Embryonic facial prominence (tissue), 1 donor: ENCODE measurements around the gene NAA25.
"Not testable (repeated sequence)": the region's sequence is repeated elsewhere in the genome, so short reads cannot be mapped to it uniquely, and the experiment has no call there.

Source experiments
- DNase-seq: peaks from one replicate; pipeline ENCODE4 v3.0.0-alpha.2; 2016; ENCODE audit errors: extremely low spot score

The NAA25 gene

DNA sequence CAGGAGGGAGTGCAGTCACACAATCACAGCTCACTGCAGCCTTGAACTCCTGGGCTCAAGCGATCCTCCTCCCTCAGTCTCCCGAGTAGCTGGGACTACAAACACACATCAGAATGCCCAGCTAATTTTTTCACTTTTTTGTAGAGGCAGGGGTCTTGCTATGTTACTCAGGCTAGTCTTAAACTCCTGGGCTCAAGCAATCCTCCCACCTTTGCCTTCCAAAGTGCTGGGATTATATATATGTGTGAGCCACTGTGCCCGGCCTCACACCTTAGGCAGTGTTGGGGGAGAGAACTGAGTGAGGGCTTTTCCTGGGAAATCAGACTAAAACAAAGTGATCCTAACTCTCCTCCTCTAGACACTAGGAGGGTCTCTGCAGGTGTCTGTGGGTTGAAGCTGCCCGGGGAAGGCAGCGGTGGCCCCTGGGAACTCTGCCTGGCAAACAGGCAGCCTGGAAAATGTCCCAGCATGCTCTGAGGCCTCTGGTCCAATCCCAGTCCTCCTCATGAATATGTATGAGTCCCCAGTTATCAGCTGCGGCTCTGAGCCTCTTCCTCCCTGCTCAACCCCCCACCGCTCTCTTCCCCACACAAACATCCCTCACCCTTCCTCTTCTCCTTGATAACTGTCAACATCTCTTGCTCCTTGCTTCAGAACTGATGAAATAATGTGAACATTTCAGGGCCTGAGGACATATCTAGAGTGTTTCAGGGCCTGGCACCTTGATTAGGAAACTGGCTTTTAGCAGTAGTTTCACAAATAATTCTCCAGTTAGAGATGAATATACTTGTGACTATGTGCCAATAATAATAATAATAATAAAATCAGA lies 7.9 kb upstream of the NAA25 start:
- DNase-seq, result no peak

DNA sequence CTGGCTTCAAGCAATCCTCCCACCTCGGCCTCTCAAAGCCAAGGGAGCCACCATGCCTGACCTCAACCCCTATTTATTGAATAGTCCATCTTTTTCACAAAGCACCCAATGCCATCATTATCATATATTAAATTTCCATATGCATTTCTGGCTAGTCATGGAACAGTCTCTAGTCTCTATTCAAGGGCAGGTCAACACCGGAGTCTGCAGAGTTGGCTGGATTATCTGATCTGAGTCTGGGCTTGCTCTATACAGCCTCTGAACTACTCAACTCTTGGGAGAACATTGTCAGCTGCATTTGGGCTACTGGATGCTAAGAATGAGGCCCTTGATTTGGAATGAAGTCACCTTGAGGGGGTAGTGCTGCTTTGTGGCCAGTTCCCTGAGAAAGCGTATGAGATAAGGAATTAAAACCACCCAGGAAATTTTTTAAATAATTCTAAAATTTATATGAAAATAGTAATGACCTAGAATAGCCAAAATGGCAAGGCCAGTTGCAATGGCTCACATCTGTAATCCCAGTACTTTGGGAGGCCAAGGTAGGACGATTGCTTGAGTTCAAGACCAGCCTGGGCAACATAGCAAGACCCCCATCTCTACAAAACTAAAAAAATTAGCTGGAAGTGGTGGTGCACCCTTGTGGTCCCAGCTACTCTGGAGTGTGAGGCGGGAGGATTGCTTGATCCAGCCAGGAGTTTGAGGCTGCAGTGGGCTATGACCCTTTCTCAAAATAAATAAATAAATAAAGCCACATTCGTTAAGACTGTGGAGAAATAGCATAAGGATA lies 6.9 kb upstream of the NAA25 start:
- no peak for DNase-seq

DNA sequence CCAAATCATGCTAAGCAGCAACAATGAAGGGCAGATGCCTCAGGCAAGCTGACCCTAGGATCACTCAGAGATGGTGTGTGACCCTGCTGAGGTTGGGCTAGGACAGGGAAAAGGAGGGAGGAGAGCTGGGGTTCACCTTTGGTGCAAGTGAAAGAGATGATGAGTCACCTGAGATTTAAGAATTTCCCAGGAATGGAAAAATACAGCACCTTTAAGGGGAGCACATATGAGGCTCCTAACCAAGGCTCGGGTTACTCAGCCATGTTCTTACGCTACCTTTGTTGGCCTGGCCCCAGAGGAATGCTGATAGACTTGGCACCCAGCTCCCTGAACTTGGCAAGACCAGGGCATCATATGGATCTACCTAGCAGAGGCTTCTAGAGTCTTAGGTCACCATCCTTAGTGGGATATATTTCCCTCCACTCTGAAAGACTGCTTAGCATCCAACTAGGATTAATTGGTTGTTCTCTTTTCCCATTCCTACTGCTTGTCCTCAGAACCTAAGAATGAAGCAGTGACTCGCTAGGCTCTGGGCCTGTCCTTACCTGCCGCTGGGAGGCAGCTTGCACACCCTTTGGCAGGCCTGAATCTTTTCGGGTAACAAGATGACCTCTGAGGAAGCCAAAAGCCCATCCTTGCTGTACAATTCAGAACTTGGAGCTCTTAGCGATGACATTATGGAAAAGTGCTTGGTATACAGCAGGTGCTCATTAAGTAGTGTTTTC lies 4.0 kb upstream of the NAA25 start:
- DNase-seq, result no peak

DNA sequence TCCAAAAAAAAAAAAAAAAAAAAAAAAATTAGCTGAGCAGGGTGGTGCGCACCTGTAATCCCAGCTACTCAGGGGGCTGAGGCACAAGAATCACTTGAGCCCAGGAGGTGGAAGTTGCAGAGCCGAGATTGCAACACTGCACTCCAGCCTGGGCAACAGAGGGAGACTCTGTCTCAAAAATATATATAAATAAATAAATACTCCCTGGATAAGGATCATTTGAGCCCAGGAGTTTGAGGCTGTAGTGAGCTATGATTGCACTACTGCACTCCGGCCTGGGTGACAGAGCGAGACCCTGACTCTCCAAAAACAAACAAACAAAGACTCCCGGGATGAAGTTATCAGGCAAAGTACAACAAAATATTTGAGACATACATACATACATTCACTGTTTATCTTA lies 3.3 kb upstream of the NAA25 start:
- no peak for DNase-seq

DNA sequence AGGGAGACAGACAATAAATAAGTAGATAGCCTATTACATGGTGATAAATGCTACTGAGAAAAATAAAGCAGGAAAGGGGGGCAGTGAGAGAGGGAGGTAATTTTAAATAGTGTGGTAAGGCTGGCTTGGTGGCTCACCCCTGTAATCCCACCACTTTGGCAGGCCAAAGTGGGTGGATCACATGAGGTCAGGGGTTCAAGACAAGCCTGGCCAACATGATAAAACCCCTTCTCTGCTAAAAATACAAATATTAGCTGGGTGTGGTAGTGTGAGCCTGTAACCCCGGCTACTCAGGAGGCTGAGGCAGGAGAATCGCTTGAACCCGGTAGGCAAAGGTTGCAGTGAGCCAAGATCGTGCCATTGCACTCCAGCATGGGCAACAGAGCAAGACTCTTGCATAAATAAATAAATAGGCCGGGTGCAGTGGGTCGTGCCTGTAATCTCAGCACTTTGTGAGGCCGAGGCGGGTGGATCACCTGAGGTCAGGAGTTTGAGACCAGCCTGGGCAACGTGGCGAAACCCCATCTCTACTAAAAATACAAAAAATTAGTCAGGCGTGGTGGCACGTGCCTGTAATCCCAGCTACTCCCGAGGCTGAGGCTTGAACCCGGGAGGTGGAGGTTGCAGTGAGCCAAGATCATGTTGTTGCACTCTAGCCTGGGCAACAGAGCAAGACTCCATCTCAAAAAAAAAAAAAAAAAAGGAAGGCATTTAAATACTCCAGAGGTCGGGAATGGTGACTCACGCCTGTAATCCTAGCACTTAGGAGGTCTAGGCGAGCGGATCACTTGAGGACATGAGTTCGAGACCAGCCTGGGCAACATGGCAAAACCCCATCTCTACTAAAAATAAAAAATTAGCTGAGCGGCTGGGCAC lies 2.4 kb upstream of the NAA25 start:
- DNase-seq, result not testable (repeated sequence)

DNA sequence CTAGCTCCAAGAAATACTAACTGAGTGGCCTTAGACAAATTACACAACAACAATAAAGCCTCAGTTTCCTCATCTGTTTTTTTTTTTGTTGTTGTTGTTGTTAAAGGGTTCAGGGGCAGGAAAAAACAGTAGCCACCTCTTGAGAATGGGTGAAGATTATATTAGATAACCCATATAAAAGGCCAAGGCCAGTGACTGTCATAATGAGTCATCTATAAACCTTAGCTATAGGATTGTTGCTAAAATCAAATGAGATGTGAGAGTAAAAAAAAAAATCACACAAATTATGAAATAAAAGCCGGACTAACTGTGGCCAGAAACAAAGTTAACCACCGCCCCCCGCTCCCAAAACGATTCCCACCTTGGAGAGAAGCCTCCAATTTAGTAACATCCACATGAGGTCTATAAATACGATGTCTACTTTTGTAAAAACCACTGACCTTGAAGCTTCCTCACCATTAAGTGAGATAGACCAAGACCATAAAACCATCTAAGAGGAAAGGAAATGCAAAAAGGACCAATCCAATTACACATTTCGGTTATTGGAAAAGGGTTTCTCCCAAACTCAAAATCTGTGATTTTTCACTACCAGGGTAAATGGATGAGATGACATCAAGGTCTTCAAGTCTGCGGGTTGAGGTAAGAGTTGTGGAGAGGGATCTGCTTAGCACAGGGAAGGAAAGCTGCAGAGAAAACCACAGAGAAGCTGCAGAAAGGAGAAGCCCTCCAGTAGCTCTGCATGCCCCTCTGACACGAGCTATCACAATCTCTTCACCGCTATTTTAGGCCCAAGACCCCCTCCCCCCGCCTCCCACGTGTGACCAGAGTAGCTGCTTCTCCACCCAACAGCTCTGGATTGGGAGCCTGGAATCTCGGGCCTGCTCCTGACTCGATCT lies 1.0 kb downstream of the NAA25 start:
- no peak for DNase-seq

DNA sequence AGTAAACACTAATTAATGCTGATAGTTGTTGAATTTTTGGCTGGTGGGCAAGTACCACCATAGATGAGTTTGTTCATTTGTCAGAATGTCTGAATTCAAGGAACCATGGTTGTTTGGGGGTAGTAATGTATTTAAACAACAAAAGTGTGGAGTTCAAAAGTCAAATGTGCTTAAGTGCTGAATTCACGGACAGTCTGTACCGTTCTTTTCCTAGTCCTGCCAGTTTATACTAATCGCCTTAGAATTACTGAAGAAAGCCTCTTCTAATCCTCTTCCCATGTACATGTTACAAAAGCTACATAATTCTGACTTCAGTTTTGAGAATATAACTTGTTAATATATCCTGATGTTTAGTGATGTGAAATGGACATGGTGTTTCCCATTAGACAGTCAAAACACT lies 2.7 kb downstream of the NAA25 start:
- DNase-seq, result no peak

DNA sequence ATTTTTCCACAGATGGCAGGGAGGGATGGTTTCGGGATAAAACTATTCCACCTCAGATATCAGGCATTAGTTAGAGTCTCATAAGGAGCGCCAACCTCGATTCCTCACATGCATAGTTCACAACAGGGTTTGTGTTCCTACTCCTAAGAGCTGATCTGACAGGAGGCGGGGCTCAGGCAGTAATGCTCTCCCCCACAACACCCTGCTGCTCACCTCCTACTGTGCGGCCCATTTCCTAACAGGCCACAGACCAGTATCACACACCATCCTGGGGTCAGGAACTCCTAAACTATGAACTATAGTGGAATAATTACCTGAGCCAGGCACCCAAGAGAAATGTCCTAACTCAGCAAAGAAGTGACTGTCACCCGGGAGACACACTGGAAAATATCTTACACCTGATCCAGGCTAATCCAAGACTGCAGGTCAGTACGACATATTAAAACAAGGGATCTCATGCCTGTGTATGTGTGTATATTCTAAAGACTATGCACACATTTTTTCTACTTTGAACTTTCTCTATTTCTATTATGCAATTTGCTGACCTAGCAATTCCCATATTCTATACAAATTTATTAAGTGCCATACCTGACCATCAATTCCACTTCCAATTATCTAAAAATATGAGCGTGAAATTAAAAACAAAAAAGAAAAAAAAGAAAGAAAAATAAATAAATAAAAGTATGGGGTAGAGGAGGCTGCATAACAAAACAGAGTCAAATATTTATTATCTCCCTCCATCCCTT lies 4.7 kb downstream of the NAA25 start:
- no peak for DNase-seq

DNA sequence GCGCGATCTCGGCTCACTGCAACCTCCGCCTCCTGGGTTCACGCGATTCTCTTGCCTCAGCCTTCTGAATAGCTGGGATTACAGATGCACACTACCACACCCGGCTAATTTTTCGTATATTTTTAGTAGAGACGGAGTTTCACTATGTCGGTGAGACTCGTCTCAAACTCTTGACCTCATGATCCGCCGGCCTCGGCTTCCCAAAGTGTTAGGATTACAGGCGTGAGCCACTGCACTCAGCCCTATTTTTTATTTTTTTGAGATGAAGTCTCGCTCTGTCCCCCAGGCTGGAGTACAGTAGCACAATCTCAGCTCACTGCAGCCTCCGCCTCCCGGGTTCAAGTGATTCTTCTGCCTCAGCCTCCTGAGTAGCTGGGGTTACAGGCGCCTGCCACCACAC lies 5.8 kb downstream of the NAA25 start:
- not testable (repeated sequence) for DNase-seq

DNA sequence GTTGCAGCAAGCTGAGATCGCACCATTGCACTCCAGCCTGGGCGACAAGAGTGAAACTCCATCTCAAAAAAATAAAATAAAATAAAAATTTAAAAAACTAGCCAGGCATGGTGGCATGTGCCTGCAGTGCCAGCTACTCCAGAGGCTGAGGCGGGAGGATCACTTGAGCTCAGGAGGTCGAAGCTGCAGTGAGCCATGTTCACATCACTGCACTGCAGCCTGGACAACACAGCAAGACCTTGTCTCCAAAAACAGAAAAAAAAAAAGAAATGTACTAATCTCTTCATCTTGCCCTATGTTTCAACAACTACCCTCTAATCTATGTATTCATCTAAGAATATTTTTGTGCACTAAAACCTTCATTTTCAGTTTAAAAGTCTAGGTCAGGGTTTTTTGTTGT lies 6.5 kb downstream of the NAA25 start:
- no peak for DNase-seq

DNA sequence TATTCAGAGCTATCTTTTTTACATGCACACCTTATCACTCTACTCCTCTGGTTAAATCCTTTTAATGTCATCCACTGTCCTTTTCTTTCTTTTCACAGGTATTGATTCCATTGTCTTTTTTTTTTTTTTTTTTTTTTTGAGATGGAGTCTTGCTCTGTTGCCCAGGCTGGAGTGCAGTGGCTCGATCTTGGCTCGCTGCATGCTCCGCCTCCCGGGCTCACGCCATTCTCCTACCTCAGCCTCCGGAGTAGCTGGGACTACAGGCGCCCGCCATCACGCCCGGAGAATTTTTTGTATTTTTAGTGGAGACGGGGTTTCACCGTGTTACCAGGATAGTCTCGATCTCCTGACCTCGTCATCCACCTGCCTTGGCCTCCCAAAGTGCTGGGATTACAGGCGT lies 8.1 kb downstream of the NAA25 start:
- not testable (repeated sequence) for DNase-seq

DNA sequence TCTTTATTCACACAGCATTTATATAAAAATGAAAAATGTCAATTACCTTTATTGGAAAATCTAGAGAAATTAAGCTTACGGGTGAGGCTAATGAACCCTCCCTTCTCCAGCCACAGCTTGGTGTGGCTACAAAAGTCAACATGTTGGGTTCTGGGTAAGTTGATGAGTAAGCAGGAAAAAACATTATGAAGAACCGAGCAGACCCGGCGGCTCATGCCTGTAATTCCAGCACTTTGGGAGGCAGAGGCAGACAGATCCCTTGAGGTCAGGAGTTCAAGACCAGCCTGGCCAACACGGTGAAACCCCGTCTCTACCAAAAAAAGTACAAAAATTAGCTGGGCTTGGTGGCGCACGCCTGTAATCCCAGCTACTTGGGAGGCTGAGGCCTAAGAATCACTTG lies 10.9 kb downstream of the NAA25 start:
- no peak for DNase-seq

DNA sequence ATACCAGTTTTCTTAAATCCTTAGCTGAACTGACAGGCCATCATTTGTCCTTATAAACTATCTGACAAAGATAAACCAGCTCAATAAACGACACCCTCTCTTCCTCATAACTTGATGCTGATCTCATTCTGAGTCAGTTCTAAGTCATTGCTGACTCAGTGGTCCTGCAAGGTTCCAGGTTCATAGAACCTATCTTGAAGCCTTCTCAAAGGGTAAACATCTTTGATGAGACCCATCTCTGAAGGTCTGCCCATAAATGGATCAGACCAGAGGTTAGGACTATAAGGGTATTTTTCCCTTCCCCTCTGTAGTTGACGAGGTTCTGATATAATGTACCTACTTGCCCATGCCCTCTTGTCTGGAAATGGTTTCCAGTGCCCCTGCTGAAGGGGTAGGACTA lies 11.9 kb downstream of the NAA25 start:
- DNase-seq, result no peak

DNA sequence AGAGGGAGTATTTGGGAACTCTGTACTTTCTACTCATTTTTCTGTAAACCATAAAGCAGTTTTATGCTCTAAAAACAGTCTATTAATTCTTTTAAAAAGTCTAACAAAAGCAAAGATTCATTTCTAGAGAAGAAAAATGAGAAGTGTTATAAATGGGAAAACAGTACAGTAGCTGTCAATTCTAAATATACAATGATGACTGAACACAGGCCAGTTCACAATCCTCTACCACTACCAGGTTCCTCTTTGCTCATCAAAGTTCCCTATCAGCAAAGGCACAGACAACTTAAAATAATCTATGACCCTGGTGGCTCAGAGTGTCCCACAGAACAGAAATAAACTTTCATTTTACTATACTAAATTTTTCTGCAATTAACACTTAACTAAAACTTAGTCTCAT lies 12.5 kb downstream of the NAA25 start:
- no peak for DNase-seq

DNA sequence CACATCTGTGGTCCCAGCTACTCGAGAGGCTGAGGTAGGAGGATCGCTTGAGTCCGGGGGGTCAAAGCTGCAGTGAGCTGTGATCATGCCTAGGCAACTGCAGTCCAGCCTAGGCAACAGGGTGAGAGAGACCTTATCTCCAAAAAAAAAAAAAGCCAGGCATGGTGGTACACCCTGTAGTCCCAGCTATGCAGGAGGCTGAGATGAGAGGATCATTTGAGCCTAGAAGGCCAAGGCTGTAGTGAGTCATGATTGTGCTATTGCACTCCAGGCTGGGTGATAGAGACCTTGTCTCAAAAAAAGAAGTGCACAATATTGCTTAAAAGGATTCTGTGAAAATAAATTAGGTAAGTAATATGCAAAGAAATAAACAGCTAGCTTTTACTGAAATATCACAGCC lies 17.0 kb downstream of the NAA25 start:
- no peak for DNase-seq

DNA sequence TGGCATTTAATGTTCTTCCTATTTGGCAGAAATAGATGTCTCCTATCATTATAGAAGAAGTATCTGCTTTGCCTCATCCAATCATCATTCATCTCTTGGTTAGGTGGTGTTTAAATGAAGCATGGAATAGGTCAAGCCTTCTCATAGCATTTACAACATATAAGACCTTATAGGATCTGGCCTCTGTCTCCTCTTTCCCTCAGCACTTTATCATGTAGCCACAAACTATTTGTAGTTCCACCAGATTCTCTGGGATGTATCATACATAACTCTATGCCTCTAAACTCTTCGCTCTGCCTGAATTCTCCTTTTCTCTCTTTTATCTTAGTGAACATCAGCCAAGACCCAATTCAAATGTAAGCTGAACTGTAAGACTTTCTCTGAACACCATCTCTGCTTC lies 20.7 kb downstream of the NAA25 start:
- DNase-seq, result no peak

DNA sequence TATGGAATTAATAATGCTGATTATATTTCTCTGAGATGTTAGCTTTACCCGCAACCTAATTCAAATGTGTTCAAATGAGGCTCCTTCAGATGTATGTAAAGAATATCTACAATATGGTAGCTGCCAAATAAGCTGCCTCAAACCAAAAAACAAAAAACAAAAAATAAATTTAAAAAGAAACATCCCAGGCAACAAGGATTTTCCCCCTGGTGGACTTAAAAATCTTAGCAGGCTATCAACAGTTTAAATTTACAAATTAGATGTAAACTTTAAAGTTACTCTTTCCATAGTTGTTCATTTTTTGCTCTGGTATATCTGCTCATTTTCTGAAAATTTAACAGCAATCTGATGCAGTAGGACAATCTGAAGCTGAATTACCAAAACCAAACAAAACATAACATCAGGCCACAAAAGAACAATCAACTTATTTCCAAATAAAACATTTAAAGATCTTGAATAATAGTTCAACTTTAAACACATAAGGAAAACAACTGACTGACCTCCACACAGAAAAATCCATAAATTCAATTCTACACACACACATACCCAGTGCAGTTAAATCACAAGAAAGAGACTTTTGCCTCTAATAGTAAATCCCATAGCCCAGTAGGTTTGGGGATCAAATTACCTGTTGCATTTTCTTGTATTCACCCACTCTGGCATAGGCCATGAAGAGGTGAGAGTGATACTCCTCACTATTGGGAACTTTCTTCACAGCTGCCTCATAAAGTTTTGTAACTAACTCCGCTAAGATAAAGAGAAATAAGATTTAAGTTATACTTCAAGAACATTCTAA lies 21.3 kb downstream of the NAA25 start:
- DNase-seq, result no peak

DNA sequence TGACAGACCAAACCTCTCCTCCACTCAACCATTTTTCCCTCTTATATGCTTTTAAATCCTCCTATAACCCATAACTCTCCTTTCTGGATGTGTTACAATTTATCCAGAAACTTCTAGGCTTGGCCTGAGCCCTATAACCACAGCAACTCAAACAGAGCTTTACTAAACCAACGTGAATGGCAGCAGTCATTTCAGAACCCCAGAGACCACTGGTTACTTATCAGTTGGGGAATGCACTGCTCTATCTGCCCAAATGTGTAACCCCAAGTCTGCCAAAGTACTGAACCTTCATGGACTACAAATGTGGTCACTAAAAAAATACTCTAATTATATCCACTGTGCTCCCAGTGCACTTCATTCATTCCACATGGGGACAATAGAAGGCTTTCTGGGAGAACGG lies 42.0 kb downstream of the NAA25 start:
- no peak for DNase-seq

DNA sequence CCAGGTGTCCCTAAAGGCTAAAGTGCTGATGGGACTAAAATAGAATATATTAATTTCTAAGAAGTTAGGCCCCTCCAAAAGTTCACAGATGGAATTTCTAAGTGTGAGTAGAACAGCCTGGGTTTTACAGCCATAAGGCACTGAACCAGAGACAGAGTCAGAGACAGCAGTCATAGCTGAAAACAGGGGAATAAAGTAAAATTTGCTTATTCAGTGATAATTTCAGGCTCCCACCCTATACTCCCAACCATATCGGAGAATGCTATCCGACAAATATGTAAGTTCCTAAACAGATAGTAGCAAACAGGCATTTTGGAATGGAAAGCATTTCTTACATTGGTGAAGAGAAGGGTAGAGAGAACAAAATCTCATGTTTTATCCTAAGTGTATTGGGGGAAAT lies 45.3 kb downstream of the NAA25 start:
- no peak for DNase-seq
